ENCODE data around the gene SYT7.

SYT7 gene

GRCh38 chr11:61609000-61609979, 28.4 kb upstream of the SYT7 start:
- no peak for DNase-seq (ENCODE audit: low read depth)

GRCh38 chr11:61607920-61608599, 27.2 kb upstream of the SYT7 start:
- no peak for DNase-seq (ENCODE audit: low read depth)

- no peak for DNase-seq (ENCODE audit: low read depth)
Observed at GRCh38 chr11:61607426-61607825, 26.6 kb upstream of the SYT7 start.

GRCh38 chr11:61603667-61604066, 22.8 kb upstream of the SYT7 start:
- no peak for DNase-seq (ENCODE audit: low read depth)

GRCh38 chr11:61602775-61603569, 22.1 kb upstream of the SYT7 start:
- DNase-seq (ENCODE audit: low read depth), result no peak

- DNase-seq (ENCODE audit: low read depth), result no peak
Observed at GRCh38 chr11:61601512-61601911, 20.6 kb upstream of the SYT7 start.

- DNase-seq (ENCODE audit: low read depth), result no peak
Observed at GRCh38 chr11:61599968-61600710, 19.3 kb upstream of the SYT7 start.

GRCh38 chr11:61598886-61599868, 18.3 kb upstream of the SYT7 start:
- no peak for DNase-seq (ENCODE audit: low read depth)

- no peak for DNase-seq (ENCODE audit: low read depth)
Observed at GRCh38 chr11:61598374-61598773, 17.5 kb upstream of the SYT7 start.

GRCh38 chr11:61596990-61597389, 16.1 kb upstream of the SYT7 start:
- no peak for DNase-seq (ENCODE audit: low read depth)

- DNase-seq (ENCODE audit: low read depth), result no peak
Observed at GRCh38 chr11:61596542-61596941, 15.7 kb upstream of the SYT7 start.

- no peak for DNase-seq (ENCODE audit: low read depth)
Observed at GRCh38 chr11:61594907-61595257, 14.0 kb upstream of the SYT7 start.

GRCh38 chr11:61593151-61593550, 12.3 kb upstream of the SYT7 start:
- no peak for DNase-seq (ENCODE audit: low read depth)

- DNase-seq (ENCODE audit: low read depth), result no peak
Observed at GRCh38 chr11:61592176-61592575, 11.3 kb upstream of the SYT7 start.

GRCh38 chr11:61589961-61590360, 9.1 kb upstream of the SYT7 start:
- DNase-seq (ENCODE audit: low read depth), result no peak

- DNase-seq (ENCODE audit: low read depth), result no peak
Observed at GRCh38 chr11:61588728-61589191, 7.9 kb upstream of the SYT7 start.

GRCh38 chr11:61587951-61588727, 7.3 kb upstream of the SYT7 start:
- peak; percentile 47 for DNase-seq (ENCODE audit: low read depth)

GRCh38 chr11:61587541-61587941, 6.7 kb upstream of the SYT7 start:
- no peak for DNase-seq (ENCODE audit: low read depth)

GRCh38 chr11:61586792-61587430, 6.0 kb upstream of the SYT7 start:
- no peak for DNase-seq (ENCODE audit: low read depth)
